ENCODE data around the gene AP2B1. TPM values are rescaled to one million over a fixed set of nuclear protein-coding genes. Genes with fewer than 3 reads are reported as not detected.

The AP2B1 gene
- polyA plus RNA-seq, 1 of the 3 experiments (the other 2 are of a cell fraction) = 97.8 TPM

DNA sequence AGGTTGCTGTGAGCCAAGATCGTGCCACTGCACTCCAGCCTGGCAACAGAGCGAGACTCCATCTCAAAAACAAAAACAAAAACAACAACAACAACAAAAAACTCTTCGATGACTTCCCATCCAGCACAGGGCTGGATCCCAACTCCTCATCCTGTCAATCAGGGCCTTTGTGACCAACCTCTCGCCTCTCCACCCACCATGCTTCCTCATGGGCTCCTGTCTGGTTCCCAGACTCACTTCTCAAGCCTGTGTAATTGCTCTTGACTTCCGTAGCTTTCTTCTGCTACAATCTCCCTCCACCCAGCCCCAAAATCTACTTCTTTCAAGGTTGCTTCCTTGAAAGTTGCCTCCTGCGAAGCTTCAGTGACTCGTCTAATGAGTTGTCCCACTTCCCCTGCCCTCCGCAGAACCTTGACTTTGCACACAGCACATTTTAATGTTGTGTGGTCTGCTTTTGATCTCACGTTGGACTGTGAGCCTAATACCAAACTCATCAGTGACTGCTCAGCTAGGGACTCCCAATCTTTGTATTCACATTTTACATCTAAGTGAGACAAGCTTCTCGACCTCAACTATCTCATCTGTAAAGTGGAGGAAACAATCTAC lies 143.4 kb downstream of the AP2B1 start:
- Histone ChIP-seq H4K20me1 (ENCODE audit: insufficient read depth) (peaks cover 7% of the 10 kb centered on the region), H3F3A (replicated peaks; ENCODE audit: insufficient read depth) (peaks cover 9% of the 10 kb centered on the region), H3K36me3 (replicated peaks in 1 of 2; ENCODE audit: control insufficient read depth in 1 of 2, insufficient read depth in 2 of 2, low read length in 1 of 2) (peaks cover 0 to 7% of the 10 kb centered on the region in 2 experiments), H2AFZ (ENCODE audit: low read depth) (no peak overlapping the region), H3K79me2 (ENCODE audit: insufficient read depth) (no peaks in the 10 kb centered on the region), H3K27me3 (ENCODE audit: insufficient read depth) (no peaks in the 10 kb centered on the region), H3K9ac (no peak overlapping the region), H3K4me3 (ENCODE audit: low read depth in 2 of 2, low read length in 1 of 2) (no peak overlapping the region), H3K9me2 (no peaks in the 10 kb centered on the region), H3K27ac (ENCODE audit: low read depth in 2 of 2, low read length in 1 of 2) (no peak overlapping the region), H3K4me2 (0 out of 2 replicates have a peak overlapping the region, but pooled peaks have one; percentile 81), H3K9me3 (no peaks in the 10 kb centered on the region), H3K4me1 (ENCODE audit: control insufficient read depth in 1 of 2, insufficient read depth in 2 of 2, low read depth in 1 of 2, low read length in 1 of 2) (peaks cover 18 to 25% of the 10 kb centered on the region in 2 experiments; a peak in 3 of 4 replicates)
- no peak for TF ChIP-seq GABPA (IDR thresholded peaks at IDR 0.05; ENCODE audit: low read depth)
- TF ChIP-seq, protein P1, sequence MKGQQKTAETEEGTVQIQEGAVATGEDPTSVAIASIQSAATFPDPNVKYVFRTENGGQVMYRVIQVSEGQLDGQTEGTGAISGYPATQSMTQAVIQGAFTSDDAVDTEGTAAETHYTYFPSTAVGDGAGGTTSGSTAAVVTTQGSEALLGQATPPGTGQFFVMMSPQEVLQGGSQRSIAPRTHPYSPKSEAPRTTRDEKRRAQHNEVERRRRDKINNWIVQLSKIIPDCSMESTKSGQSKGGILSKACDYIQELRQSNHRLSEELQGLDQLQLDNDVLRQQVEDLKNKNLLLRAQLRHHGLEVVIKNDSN (IDR thresholded peaks at IDR 0.05; ENCODE audit: borderline replicate concordance, low read depth) = no peak
- no peak for TF ChIP-seq TEAD4 (IDR thresholded peaks at IDR 0.05; ENCODE audit: borderline replicate concordance, insufficient read depth)
- TF ChIP-seq, protein P2, sequence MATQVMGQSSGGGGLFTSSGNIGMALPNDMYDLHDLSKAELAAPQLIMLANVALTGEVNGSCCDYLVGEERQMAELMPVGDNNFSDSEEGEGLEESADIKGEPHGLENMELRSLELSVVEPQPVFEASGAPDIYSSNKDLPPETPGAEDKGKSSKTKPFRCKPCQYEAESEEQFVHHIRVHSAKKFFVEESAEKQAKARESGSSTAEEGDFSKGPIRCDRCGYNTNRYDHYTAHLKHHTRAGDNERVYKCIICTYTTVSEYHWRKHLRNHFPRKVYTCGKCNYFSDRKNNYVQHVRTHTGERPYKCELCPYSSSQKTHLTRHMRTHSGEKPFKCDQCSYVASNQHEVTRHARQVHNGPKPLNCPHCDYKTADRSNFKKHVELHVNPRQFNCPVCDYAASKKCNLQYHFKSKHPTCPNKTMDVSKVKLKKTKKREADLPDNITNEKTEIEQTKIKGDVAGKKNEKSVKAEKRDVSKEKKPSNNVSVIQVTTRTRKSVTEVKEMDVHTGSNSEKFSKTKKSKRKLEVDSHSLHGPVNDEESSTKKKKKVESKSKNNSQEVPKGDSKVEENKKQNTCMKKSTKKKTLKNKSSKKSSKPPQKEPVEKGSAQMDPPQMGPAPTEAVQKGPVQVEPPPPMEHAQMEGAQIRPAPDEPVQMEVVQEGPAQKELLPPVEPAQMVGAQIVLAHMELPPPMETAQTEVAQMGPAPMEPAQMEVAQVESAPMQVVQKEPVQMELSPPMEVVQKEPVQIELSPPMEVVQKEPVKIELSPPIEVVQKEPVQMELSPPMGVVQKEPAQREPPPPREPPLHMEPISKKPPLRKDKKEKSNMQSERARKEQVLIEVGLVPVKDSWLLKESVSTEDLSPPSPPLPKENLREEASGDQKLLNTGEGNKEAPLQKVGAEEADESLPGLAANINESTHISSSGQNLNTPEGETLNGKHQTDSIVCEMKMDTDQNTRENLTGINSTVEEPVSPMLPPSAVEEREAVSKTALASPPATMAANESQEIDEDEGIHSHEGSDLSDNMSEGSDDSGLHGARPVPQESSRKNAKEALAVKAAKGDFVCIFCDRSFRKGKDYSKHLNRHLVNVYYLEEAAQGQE (IDR thresholded peaks at IDR 0.05; ENCODE audit: low read depth, low read length) = no peak
- TF ChIP-seq TAF1 (IDR thresholded peaks at IDR 0.05; ENCODE audit: borderline replicate concordance, low read depth, low read length) = no peak
- TF ChIP-seq CHD2 (IDR thresholded peaks at IDR 0.05; ENCODE audit: low read length, partially characterized antibody) = no peak
- TF ChIP-seq RAD21 (IDR thresholded peaks at IDR 0.05; ENCODE audit: low read length) = no peak
- TF ChIP-seq, protein P3, sequence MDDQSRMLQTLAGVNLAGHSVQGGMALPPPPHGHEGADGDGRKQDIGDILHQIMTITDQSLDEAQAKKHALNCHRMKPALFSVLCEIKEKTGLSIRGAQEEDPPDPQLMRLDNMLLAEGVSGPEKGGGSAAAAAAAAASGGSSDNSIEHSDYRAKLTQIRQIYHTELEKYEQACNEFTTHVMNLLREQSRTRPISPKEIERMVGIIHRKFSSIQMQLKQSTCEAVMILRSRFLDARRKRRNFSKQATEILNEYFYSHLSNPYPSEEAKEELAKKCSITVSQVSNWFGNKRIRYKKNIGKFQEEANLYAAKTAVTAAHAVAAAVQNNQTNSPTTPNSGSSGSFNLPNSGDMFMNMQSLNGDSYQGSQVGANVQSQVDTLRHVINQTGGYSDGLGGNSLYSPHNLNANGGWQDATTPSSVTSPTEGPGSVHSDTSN (IDR thresholded peaks at IDR 0.05) = no peak
- no peak for TF ChIP-seq RCOR1 (IDR thresholded peaks at IDR 0.05; ENCODE audit: low read length)
- TF ChIP-seq FOSL2 (IDR thresholded peaks at IDR 0.05; ENCODE audit: borderline replicate concordance, low read depth) = no peak
- no peak for TF ChIP-seq ELF1 (IDR thresholded peaks at IDR 0.05)
- TF ChIP-seq, protein P4, sequence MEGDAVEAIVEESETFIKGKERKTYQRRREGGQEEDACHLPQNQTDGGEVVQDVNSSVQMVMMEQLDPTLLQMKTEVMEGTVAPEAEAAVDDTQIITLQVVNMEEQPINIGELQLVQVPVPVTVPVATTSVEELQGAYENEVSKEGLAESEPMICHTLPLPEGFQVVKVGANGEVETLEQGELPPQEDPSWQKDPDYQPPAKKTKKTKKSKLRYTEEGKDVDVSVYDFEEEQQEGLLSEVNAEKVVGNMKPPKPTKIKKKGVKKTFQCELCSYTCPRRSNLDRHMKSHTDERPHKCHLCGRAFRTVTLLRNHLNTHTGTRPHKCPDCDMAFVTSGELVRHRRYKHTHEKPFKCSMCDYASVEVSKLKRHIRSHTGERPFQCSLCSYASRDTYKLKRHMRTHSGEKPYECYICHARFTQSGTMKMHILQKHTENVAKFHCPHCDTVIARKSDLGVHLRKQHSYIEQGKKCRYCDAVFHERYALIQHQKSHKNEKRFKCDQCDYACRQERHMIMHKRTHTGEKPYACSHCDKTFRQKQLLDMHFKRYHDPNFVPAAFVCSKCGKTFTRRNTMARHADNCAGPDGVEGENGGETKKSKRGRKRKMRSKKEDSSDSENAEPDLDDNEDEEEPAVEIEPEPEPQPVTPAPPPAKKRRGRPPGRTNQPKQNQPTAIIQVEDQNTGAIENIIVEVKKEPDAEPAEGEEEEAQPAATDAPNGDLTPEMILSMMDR (IDR thresholded peaks at IDR 0.05) = no peak
- no peak for TF ChIP-seq JUND (IDR thresholded peaks at IDR 0.05)
- TF ChIP-seq GATA2 (CRISPR knock-in tag; IDR thresholded peaks at IDR 0.05) = no peak
- TF ChIP-seq, protein P5, sequence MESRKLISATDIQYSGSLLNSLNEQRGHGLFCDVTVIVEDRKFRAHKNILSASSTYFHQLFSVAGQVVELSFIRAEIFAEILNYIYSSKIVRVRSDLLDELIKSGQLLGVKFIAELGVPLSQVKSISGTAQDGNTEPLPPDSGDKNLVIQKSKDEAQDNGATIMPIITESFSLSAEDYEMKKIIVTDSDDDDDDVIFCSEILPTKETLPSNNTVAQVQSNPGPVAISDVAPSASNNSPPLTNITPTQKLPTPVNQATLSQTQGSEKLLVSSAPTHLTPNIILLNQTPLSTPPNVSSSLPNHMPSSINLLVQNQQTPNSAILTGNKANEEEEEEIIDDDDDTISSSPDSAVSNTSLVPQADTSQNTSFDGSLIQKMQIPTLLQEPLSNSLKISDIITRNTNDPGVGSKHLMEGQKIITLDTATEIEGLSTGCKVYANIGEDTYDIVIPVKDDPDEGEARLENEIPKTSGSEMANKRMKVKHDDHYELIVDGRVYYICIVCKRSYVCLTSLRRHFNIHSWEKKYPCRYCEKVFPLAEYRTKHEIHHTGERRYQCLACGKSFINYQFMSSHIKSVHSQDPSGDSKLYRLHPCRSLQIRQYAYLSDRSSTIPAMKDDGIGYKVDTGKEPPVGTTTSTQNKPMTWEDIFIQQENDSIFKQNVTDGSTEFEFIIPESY (IDR thresholded peaks at IDR 0.05; ENCODE audit: borderline replicate concordance, low read depth) = no peak
- no peak for TF ChIP-seq FOXJ3 (CRISPR knock-in tag; IDR thresholded peaks at IDR 0.05)
- no peak for TF ChIP-seq YY1 (IDR thresholded peaks at IDR 0.05; ENCODE audit: low read depth)
- ChIA-PET CTCF (interaction anchor here (1.0 to 5.2 kb wide), 6 partner anchors 13 to 118 kb away, joined by 3 to 53 read pairs (median 8); no protein-coding TSS in a partner anchor), POLR2A (no interaction called here)
- DNase-seq = no peak
- 79% methylated on average over 10 of the region's 10 CpGs for WGBS (ENCODE audit: low lambda C conversion rate)
